ENCODE results near the gene SYT14. TPM values are rescaled to one million over a fixed set of nuclear protein-coding genes. Genes with fewer than 3 reads are reported as not detected.

SYT14 gene
- total RNA-seq, 1 experiment from 2014 or later = 2.1 TPM

DNA sequence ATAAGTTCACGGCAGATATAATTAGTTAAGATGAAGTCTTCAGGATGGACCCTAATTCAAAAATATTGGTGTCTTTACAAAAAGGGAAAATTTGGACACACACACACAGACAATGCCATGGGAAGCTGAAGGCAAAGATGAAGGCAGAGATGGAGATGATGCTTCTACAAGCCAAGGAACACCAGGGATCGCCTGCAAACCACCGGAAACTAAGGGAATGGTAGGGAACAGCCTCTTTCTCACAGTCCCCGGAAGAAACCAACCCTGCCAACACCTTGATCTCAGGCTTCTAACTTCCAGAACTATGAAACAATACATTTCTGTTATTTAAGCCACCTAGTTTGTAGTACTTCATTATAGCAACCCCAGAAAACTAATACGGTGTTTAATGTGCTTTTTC is 279.5 kb downstream of the SYT14 start:
- no TSS peak for BruUV-seq (replicated peaks)
- Mint-ChIP-seq H3K4me1 (ENCODE audit: low read depth, unreplicated experiment) (peaks cover 6% of the 10 kb centered on the region), H3K9me3 (ENCODE audit: low read depth, unreplicated experiment) (no peaks in the 10 kb centered on the region), H3K27me3 (ENCODE audit: unreplicated experiment) (no peaks in the 10 kb centered on the region), H3K27ac (ENCODE audit: unreplicated experiment) (no peak overlapping the region), H3K36me3 (ENCODE audit: insufficient read depth, unreplicated experiment) (no peaks in the 10 kb centered on the region), H3K4me3 (ENCODE audit: low read depth, unreplicated experiment) (no peak overlapping the region)
- no peak for DNase-seq
- intact Hi-C loops (cut with micrococcal nuclease; ENCODE audit: unreplicated experiment) = no loop called here
- no peak for TF ChIP-seq CTCF (IDR thresholded peaks at IDR 0.05; ENCODE audit: unreplicated experiment)
- CTCF ChIA-PET = no interaction called here

DNA sequence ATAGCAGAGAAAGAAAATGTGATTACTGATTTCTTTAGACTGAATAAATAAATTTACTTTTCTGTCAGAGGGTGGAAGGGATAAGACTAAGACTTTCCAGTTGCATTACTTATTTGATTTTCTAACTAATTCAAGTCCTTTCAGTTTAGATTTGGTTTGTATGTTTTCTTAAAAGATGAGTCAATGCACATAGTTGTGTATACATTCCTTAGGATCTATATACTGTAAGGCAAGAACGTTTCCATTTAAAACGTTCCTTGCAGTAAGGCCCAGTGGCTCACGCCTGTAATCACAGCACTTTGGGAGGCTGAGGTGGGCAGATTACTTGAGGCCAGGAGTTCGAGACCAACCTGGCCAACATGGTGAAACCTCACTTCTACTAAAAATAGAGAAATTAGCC is 280.0 kb downstream of the SYT14 start:
- no peaks in the 10 kb centered on the region for H3K9me3 Mint-ChIP-seq (ENCODE audit: low read depth, unreplicated experiment)
- no TSS peak for BruUV-seq (replicated peaks)
- H3K4me1 Mint-ChIP-seq (ENCODE audit: low read depth, unreplicated experiment) = peaks cover 12% of the 10 kb centered on the region
- H3K27ac Mint-ChIP-seq (ENCODE audit: unreplicated experiment) = no peak overlapping the region
- H3K36me3 Mint-ChIP-seq (ENCODE audit: insufficient read depth, unreplicated experiment) = no peaks in the 10 kb centered on the region
- CTCF ChIA-PET = no interaction called here
- intact Hi-C loops (cut with micrococcal nuclease; ENCODE audit: unreplicated experiment) = no loop called here
- no peak for DNase-seq
- no peak for TF ChIP-seq CTCF (IDR thresholded peaks at IDR 0.05; ENCODE audit: unreplicated experiment)
- no peaks in the 10 kb centered on the region for H3K27me3 Mint-ChIP-seq (ENCODE audit: unreplicated experiment)
- H3K4me3 Mint-ChIP-seq (ENCODE audit: low read depth, unreplicated experiment) = no peak overlapping the region

Other genes with a start within 250 kb of the SYT14 start
- 0.59 TPM in 1 of 2 replicates, not detected in the other for gene HSD11B1, start 233.4 kb upstream of the SYT14 start, total RNA-seq (2022)
- gene TRAF3IP3, start 182.2 kb upstream of the SYT14 start, total RNA-seq (2022) = not detected in 2 replicates
- gene C1orf74, start 153.7 kb upstream of the SYT14 start, total RNA-seq (2022) = 4.9 and 5.1 TPM in 2 replicates
- 44.1 and 51.2 TPM in 2 replicates for gene IRF6, start 132.1 kb upstream of the SYT14 start, total RNA-seq (2022)
- gene UTP25, start 110.2 kb upstream of the SYT14 start, total RNA-seq (2022) = 18.6 and 19.1 TPM in 2 replicates

All from Calu3 (cell line).